IMR-90 (cell line): ENCODE measurements around the gene PRPH2. TPM values are rescaled to one million over a fixed set of nuclear protein-coding genes. Genes with fewer than 3 reads are reported as not detected.

ENCODE experiments used
- ATAC-seq: fragments of 200-7000 bp; cut with Tn5 transposase; 2 replicates; pipeline ENCODE4 v1.9.1; 2020; ENCODE audit warnings: low read depth, mild to moderate bottlenecking, moderate library complexity
- BruUV-seq: library from RNA; stranded (reverse); fragments of 400-500 nt; replicated peaks from 2 replicates; lab custom pipeline; 2021; lab: Mats Ljungman, UMichigan
- CTCF ChIA-PET: fragments of 300-600 bp; formaldehyde crosslinking; extraction: SDS; loops from one replicate; lab custom pipeline; 2021; ENCODE audit warnings: antibody characterized with exemption; lab: Yijun Ruan, JAX
- POLR2A ChIA-PET: fragments of 300-600 bp; sonication (Branson Sonifier 250); formaldehyde crosslinking; loops from one replicate; lab custom pipeline; 2022; ENCODE audit warnings: antibody characterized with exemption; ENCODE audit not compliant: unreplicated experiment; lab: Charles Lee
- DNase-seq: peaks from one replicate; pipeline ENCODE4 v3.0.0; 2013
- H2AFZ ChIP-seq: replicated peaks from 2 replicates; pipeline ENCODE3; 2013; ENCODE audit warnings: low read length, mild to moderate bottlenecking; ENCODE audit not compliant: poor library complexity
- H2AK5ac ChIP-seq: 2 replicates; pipeline ENCODE4 v1.6.1; 2013; ENCODE audit warnings: low read depth, low read length, inconsistent platforms
- H2AK9ac ChIP-seq: replicated peaks from 2 replicates; pipeline ENCODE3; 2013; ENCODE audit warnings: mild to moderate bottlenecking, low read depth, low read length, moderate library complexity; ENCODE audit not compliant: poor library complexity
- H2BK120ac ChIP-seq: 2 replicates; pipeline ENCODE4 v1.6.1; 2013; ENCODE audit warnings: low read depth, low read length, inconsistent platforms
- H2BK15ac ChIP-seq: 3 replicates; pipeline ENCODE4 v1.6.1; 2013; ENCODE audit warnings: low read depth, low read length, inconsistent platforms
- H2BK20ac ChIP-seq: 2 replicates; pipeline ENCODE4 v1.6.1; 2013; ENCODE audit warnings: low read depth, mild to moderate bottlenecking, inconsistent platforms, low read length, moderate library complexity
- H2BK5ac ChIP-seq: 2 replicates; pipeline ENCODE4 v1.6.1; 2013; ENCODE audit warnings: mild to moderate bottlenecking, low read depth, low read length, inconsistent platforms; ENCODE audit not compliant: poor library complexity, severe bottlenecking
- H3K14ac ChIP-seq: replicated peaks from 2 replicates; pipeline ENCODE4 v1.6.1; 2013; ENCODE audit warnings: low read depth, low read length, inconsistent platforms
- H3K18ac ChIP-seq: 2 replicates; pipeline ENCODE4 v1.6.1; 2013; ENCODE audit warnings: low read depth, low read length, control low read depth
- H3K23ac ChIP-seq: 2 replicates; pipeline ENCODE4 v1.6.1; 2013; ENCODE audit warnings: low read depth, low read length, inconsistent platforms
- H3K27ac ChIP-seq: 2 replicates; pipeline ENCODE4 v1.5.1; 2013; ENCODE audit warnings: mild to moderate bottlenecking, control low read depth, low read length; ENCODE audit not compliant: insufficient read depth
- H3K27me3 ChIP-seq: 2 replicates; pipeline ENCODE4 v1.6.1; 2013; ENCODE audit warnings: low read length; ENCODE audit not compliant: control insufficient read depth, insufficient read depth
- H3K36me3 ChIP-seq: 2 replicates; pipeline ENCODE4 v1.6.1; 2013; ENCODE audit warnings: low read length, mixed read lengths; ENCODE audit not compliant: control insufficient read depth, insufficient read depth
- H3K4ac ChIP-seq: 2 replicates; pipeline ENCODE4 v1.6.1; 2013; ENCODE audit warnings: low read depth, low read length, inconsistent platforms
- H3K4me1 ChIP-seq: 2 replicates; pipeline ENCODE4 v1.6.1; 2013; ENCODE audit warnings: low read length, mixed read lengths; ENCODE audit not compliant: control insufficient read depth, insufficient read depth
- H3K4me2 ChIP-seq: 2 replicates; pipeline ENCODE4 v1.6.1; 2013; ENCODE audit warnings: low read depth, mild to moderate bottlenecking, control low read depth, low read length, moderate library complexity
- H3K4me3 ChIP-seq: 2 replicates; pipeline ENCODE4 v1.5.1; 2013; ENCODE audit warnings: low read depth, mild to moderate bottlenecking, control low read depth, low read length, moderate library complexity; ENCODE audit not compliant: insufficient read depth
- H3K56ac ChIP-seq: 2 replicates; pipeline ENCODE4 v1.6.1; 2013; ENCODE audit warnings: low read length, inconsistent platforms; ENCODE audit not compliant: insufficient read depth; ENCODE audit errors: extremely low read depth
- H3K79me1 ChIP-seq, 2 experiments: 2 replicates each; pipeline ENCODE4 v1.6.1; 2013; ENCODE audit warnings: low read length in 2 of 2, inconsistent platforms in 1 of 2, low read depth in 1 of 2
- H3K9ac ChIP-seq: 2 replicates; pipeline ENCODE4 v1.6.1; 2013; ENCODE audit warnings: low read depth, low read length, control low read depth
- H3K9me1 ChIP-seq: 2 replicates; pipeline ENCODE4 v1.6.1; 2013; ENCODE audit warnings: low read length, inconsistent platforms; ENCODE audit not compliant: insufficient read depth
- H3K9me3 ChIP-seq: 2 replicates; pipeline ENCODE4 v1.6.1; 2013; ENCODE audit warnings: low read length; ENCODE audit not compliant: control insufficient read depth, insufficient read depth
- H4K20me1 ChIP-seq: 2 replicates; pipeline ENCODE4 v1.6.1; 2013; ENCODE audit warnings: low read length, inconsistent platforms; ENCODE audit not compliant: insufficient read depth
- H4K5ac ChIP-seq: 2 replicates; pipeline ENCODE4 v1.6.1; 2013; ENCODE audit warnings: mild to moderate bottlenecking, low read depth, low read length, control low read depth
- H4K8ac ChIP-seq, 2 experiments: 2 replicates each; pipeline ENCODE4 v1.6.1; 2013; ENCODE audit warnings: low read depth in 2 of 2, low read length in 2 of 2, control low read depth in 1 of 2, inconsistent platforms in 1 of 2
- H4K91ac ChIP-seq: 2 replicates; pipeline ENCODE4 v1.6.1; 2013; ENCODE audit warnings: low read depth, low read length, inconsistent platforms; ENCODE audit not compliant: insufficient read depth
- BHLHE40 ChIP-seq: fragments of 150-350 bp; IDR thresholded peaks from 2 replicates; pipeline ENCODE4 v1.6.1; 2016; ENCODE audit warnings: mild to moderate bottlenecking, low read depth, low read length
- CEBPB ChIP-seq: IDR thresholded peaks from 2 replicates; pipeline ENCODE4 v1.6.1; 2012; ENCODE audit warnings: low read depth, low read length, improper control_type of control experiment
- CHD1 ChIP-seq: IDR thresholded peaks from 2 replicates; pipeline ENCODE4 v1.6.1; 2012; ENCODE audit warnings: low read depth, low read length, improper control_type of control experiment
- FOS ChIP-seq: fragments of 150-350 bp; IDR thresholded peaks from 2 replicates; pipeline ENCODE4 v1.6.1; 2016; ENCODE audit warnings: low read depth, low read length
- MAFK ChIP-seq: IDR thresholded peaks from 2 replicates; pipeline ENCODE4 v1.6.1; 2012; ENCODE audit warnings: low read depth, low read length, improper control_type of control experiment
- MAZ ChIP-seq: IDR thresholded peaks from 2 replicates; pipeline ENCODE4 v1.6.1; 2012; ENCODE audit warnings: low read depth, mild to moderate bottlenecking, low read length, improper control_type of control experiment, moderate library complexity, borderline replicate concordance
- MXI1 ChIP-seq: IDR thresholded peaks from 2 replicates; pipeline ENCODE4 v1.6.1; 2012; ENCODE audit warnings: low read depth, mild to moderate bottlenecking, low read length, moderate library complexity, borderline replicate concordance
- POLR2A ChIP-seq: IDR thresholded peaks from 2 replicates; pipeline ENCODE4 v1.6.1; 2012; ENCODE audit warnings: mild to moderate bottlenecking, low read depth, low read length
- RAD21 ChIP-seq: IDR thresholded peaks from 2 replicates; pipeline ENCODE4 v1.6.1; 2012; ENCODE audit warnings: low read length, improper control_type of control experiment
- RCOR1 ChIP-seq: IDR thresholded peaks from 2 replicates; pipeline ENCODE4 v1.6.1; 2012; ENCODE audit warnings: mild to moderate bottlenecking, low read length, improper control_type of control experiment; ENCODE audit not compliant: insufficient replicate concordance
- RFX5 ChIP-seq: IDR thresholded peaks from 2 replicates; pipeline ENCODE4 v1.8.0; 2012; ENCODE audit warnings: low read depth, mild to moderate bottlenecking, low read length, moderate library complexity
- WGBS, 2 experiments: methylation state at CpG; one replicate each; pipeline versions ENCODE4 v1.1.5 to v1.1.7; 2013; ENCODE audit warnings: missing lambda C conversion rate in 2 of 2; ENCODE audit not compliant: insufficient read length in 1 of 2; ENCODE audit errors: extremely low coverage in 2 of 2; 5-methylcytosine and 5-hydroxymethylcytosine counted together
- dilution Hi-C: fragments of 300-500 bp; cut with HindIII; formaldehyde crosslinking; loops from one replicate; pipeline ENCODE4 v1.14.3; 2018; ENCODE audit warnings: low sequenced_read_pairs; ENCODE audit not compliant: unreplicated experiment
- in situ Hi-C: fragments of 300-500 bp; cut with MboI; formaldehyde crosslinking; loops from 3 replicates; pipeline ENCODE4 v1.14.3; 2019; ENCODE audit warnings: low sequenced_read_pairs, inconsistent platforms, mixed read lengths
- intact Hi-C: fragments of 100-400 bp; cut with micrococcal nuclease; formaldehyde crosslinking; loops from 2 replicates; pipeline ENCODE4 v1.10.0; 2022
- polyA plus RNA-seq, 3 experiments: library from polyadenylated mRNA; depleted of rRNA; stranded (reverse); fragments of >200 nt; gene quantifications; 2 replicates each; pipeline ENCODE4 v1.2.3, GENCODE V29; 2012; ENCODE audit warnings: low replicate concordance in 1 of 3
- total RNA-seq: library from RNA; depleted of rRNA; stranded (reverse); fragments of >200 nt; gene quantifications from 2 replicates; pipeline ENCODE4 v1.2.3, GENCODE V29; 2012
- TF ChIP-seq, protein P1 (sequence below): fragments of 150-350 bp; IDR thresholded peaks from 2 replicates; pipeline ENCODE4 v1.6.1; 2016; ENCODE audit warnings: low read depth, mild to moderate bottlenecking, low read length, moderate library complexity, borderline replicate concordance

PRPH2 gene
- total and polyA plus RNA-seq, 2 of the 4 experiments (the other 2 are of a cell fraction) = 1.0 to 1.1 TPM

- H4K91ac ChIP-seq = no peak overlapping the region
- intact Hi-C loops (no loop called here), dilution Hi-C loops (no loop called here), in situ Hi-C loops (no loop called here)
- no peaks in the 10 kb centered on the region for H3K36me3 ChIP-seq
- H3K18ac ChIP-seq = no peak overlapping the region
- no peaks in the 10 kb centered on the region; the same call in 1 of the 2 replicates for H3K4me1 ChIP-seq
- no peak overlapping the region for H2BK120ac ChIP-seq
- no TSS peak for BruUV-seq
- H2BK20ac ChIP-seq = no peak overlapping the region
- no peak overlapping the region for H2AFZ ChIP-seq
- peaks cover 0 to 2% of the 10 kb centered on the region in 2 experiments; a peak in 2 of 4 replicates for H3K79me1 ChIP-seq
- no peak overlapping the region for H4K8ac ChIP-seq
- H3K4me3 ChIP-seq = no peak overlapping the region
- H2AK9ac ChIP-seq = no peak overlapping the region
- no peak overlapping the region for H2AK5ac ChIP-seq
- H3K4me2 ChIP-seq = no peak overlapping the region
- H4K5ac ChIP-seq = no peak overlapping the region
- no peaks in the 10 kb centered on the region for H4K20me1 ChIP-seq
- TF ChIP-seq BHLHE40 = no peak
- no peak for TF ChIP-seq POLR2A
- no peak for TF ChIP-seq RAD21
- TF ChIP-seq MAFK = no peak
- no peak for TF ChIP-seq MXI1
- TF ChIP-seq RCOR1 = no peak
- TF ChIP-seq FOS = no peak
- no peak for TF ChIP-seq RFX5
- no peak for TF ChIP-seq CHD1
- TF ChIP-seq CEBPB = no peak
- TF ChIP-seq MAZ = no peak
- TF ChIP-seq, protein P1, sequence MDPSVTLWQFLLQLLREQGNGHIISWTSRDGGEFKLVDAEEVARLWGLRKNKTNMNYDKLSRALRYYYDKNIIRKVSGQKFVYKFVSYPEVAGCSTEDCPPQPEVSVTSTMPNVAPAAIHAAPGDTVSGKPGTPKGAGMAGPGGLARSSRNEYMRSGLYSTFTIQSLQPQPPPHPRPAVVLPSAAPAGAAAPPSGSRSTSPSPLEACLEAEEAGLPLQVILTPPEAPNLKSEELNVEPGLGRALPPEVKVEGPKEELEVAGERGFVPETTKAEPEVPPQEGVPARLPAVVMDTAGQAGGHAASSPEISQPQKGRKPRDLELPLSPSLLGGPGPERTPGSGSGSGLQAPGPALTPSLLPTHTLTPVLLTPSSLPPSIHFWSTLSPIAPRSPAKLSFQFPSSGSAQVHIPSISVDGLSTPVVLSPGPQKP = no peak
- H3K56ac ChIP-seq = no peak overlapping the region
- WGBS, 2 experiments = 100% methylated on average over 1 of the region's 5 CpGs; no CpG with 5 or more reads in 1 of the 2 experiments
- no peak for ATAC-seq
- H3K27ac ChIP-seq = no peak overlapping the region
- H2BK15ac ChIP-seq = no peak overlapping the region
- H3K23ac ChIP-seq = no peak overlapping the region
- peaks cover 9% of the 10 kb centered on the region for H3K9me3 ChIP-seq
- CTCF ChIA-PET = no interaction called here
- H3K4ac ChIP-seq = no peak overlapping the region
- peaks cover 6% of the 10 kb centered on the region; the same call in 1 of the 2 replicates for H3K9me1 ChIP-seq
- no peak overlapping the region for H2BK5ac ChIP-seq
- POLR2A ChIA-PET = no interaction called here
- no peak overlapping the region for H3K14ac ChIP-seq
- H3K27me3 ChIP-seq = no peaks in the 10 kb centered on the region
- no peak overlapping the region for H3K9ac ChIP-seq
- DNase-seq = no peak
Observed at GRCh38 chr6:42711930-42712329, 10.5 kb downstream of the PRPH2 start.
